Nephron progenitor cell (in vitro differentiated cells): ENCODE results near the gene DGUOK.
"Not testable (repeated sequence)": the region's sequence is repeated elsewhere in the genome, so short reads cannot be mapped to it uniquely, and the experiment has no call there.

ENCODE experiments used
- DNase-seq: peaks from one replicate; pipeline ENCODE4 v3.0.0; 2021
- H3K27ac Mint-ChIP-seq: 2 replicates; pipeline ENCODE4 v1.8.0; 2021; ENCODE audit warnings: mild to moderate bottlenecking, moderate library complexity, mixed read lengths
- H3K27me3 Mint-ChIP-seq: 2 replicates; pipeline ENCODE4 v1.8.0; 2021; ENCODE audit warnings: mild to moderate bottlenecking, low read depth, mixed read lengths; ENCODE audit not compliant: poor library complexity
- H3K36me3 Mint-ChIP-seq: 2 replicates; pipeline ENCODE4 v1.8.0; 2021; ENCODE audit warnings: low read depth, mixed read lengths
- H3K4me1 Mint-ChIP-seq: 2 replicates; pipeline ENCODE4 v1.8.0; 2021; ENCODE audit warnings: mixed read lengths
- H3K4me3 Mint-ChIP-seq: 2 replicates; pipeline ENCODE4 v1.8.0; 2021; ENCODE audit warnings: mild to moderate bottlenecking, moderate library complexity, mixed read lengths
- H3K9me3 Mint-ChIP-seq: 2 replicates; pipeline ENCODE4 v1.8.0; 2021; ENCODE audit warnings: mild to moderate bottlenecking, moderate library complexity, mixed read lengths
- CTCF ChIP-seq: fragments of 200-600 bp; sonication (generic); IDR thresholded peaks from 2 replicates; pipeline ENCODE4 v1.5.0; 2021; ENCODE audit warnings: antibody characterized with exemption

Gene DGUOK

DNA sequence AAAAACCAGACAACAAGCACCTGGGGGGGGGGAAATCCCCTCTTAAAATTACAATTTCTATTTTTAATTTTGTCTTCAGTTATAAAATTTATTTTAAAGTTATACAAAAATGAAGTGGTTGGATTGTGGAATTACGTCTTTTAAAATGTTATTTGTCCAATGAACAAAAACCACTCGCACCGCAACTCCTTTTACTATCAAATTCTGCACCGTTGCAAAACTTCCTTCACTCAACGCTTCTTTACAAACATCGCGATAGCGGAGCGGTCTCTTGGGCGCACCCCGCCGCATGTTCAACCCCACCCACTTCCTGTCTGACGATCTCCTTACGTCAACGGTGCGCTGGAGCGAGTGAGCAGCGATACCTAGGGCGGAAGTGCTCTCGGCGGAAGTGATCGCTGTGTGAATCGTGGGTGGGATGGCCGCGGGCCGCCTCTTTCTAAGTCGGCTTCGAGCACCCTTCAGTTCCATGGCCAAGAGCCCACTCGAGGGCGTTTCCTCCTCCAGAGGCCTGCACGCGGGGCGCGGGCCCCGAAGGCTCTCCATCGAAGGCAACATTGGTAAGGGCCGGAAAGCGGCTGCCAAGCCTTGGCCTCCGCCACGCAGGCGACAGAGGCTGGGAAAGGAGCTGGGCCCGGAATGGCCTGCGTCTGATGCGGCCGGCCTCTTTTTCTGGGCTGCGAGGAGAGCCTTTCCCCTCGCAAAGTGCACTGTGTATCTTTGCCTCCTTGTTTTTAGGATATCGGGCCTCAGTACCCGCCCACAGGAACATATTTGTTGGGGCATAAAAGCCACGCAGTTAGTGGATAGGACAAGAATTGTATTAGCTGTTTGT, at the start of gene DGUOK:
Gene DGUOK, plus strand, starts transcription at position 388 of the 835 bp plus-strand sequence. Its CDS starts 31 bp downstream, at position 419.
- Mint-ChIP-seq H3K4me3 (peak within 1 kb of the TSS; percentile 92), H3K36me3 (peaks cover 11% of the 10 kb centered on the region), H3K27ac (peak within 1 kb of the TSS; percentile 98), H3K4me1 (peaks cover 41% of the 10 kb centered on the region), H3K27me3 (peaks cover 35% of the 10 kb centered on the region), H3K9me3 (peaks cover 4% of the 10 kb centered on the region)
- no peak for TF ChIP-seq CTCF
- DNase-seq, result peak; percentile 91

GRCh38 chr2:73877071-73877802, 49.4 kb upstream of the DGUOK start:
- H3K36me3 Mint-ChIP-seq, result no peaks in the 10 kb centered on the region
- H3K4me1 Mint-ChIP-seq, result peaks cover 6% of the 10 kb centered on the region
- peak overlapping the region; percentile 29 for H3K27ac Mint-ChIP-seq
- peaks cover 27% of the 10 kb centered on the region for H3K27me3 Mint-ChIP-seq
- H3K4me3 Mint-ChIP-seq, result no peak overlapping the region
- no peak for TF ChIP-seq CTCF
- no peak for DNase-seq
- no peaks in the 10 kb centered on the region for H3K9me3 Mint-ChIP-seq

DNA sequence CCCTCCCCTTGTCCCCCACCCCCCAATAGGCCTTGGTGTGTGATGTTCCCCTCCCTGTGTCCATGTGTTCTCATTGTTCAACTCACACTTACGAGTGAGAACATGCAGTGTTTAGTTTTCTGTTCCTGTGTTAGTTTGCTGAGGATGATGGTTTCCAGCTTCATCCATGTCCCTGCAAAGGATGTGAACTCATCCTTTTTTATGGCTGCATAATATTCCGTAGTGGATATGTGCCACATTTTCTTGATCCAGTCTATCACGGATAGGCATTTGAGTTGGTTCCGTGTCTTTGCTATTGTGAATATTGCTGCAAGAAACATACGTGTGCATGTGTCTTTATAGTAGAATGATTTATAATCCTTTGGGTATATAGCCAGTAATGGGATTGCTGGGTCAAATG, 48.7 kb upstream of the DGUOK start:
- not testable (repeated sequence) for H3K36me3 Mint-ChIP-seq, DNase-seq, H3K9me3 Mint-ChIP-seq, H3K4me3 Mint-ChIP-seq, H3K27ac Mint-ChIP-seq, H3K4me1 Mint-ChIP-seq
- H3K27me3 Mint-ChIP-seq, result peaks cover 34% of the 10 kb centered on the region

GRCh38 chr2:73885406-73885805, 41.3 kb upstream of the DGUOK start:
- Mint-ChIP-seq H3K27ac (no peak overlapping the region), H3K4me3 (no peak overlapping the region), H3K9me3 (no peaks in the 10 kb centered on the region), H3K27me3 (peaks cover 37% of the 10 kb centered on the region), H3K36me3 (no peaks in the 10 kb centered on the region), H3K4me1 (no peaks in the 10 kb centered on the region)
- no peak for TF ChIP-seq CTCF
- no peak for DNase-seq

DNA sequence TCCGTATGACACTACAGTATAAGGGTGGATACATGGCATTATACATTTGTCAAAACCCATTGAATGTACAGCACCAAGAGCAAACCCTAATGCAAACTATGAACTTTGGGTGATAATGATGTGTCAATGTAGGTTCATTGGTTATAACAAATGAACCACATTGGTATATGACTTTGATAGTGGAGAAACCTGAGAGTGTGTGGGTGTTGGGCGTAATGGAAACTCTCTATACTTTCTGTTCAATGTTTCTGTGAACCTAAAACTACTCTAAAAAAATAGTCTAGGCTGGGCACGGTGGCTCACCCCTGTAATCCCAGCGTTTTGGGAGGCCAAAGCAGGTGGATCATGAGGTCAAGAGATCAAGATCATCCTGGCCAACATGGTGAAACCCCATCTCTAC, 40.3 kb upstream of the DGUOK start:
- peaks cover 31% of the 10 kb centered on the region for H3K27me3 Mint-ChIP-seq
- H3K4me3 Mint-ChIP-seq, result no peak overlapping the region
- no peaks in the 10 kb centered on the region for H3K9me3 Mint-ChIP-seq
- H3K27ac Mint-ChIP-seq, result no peak overlapping the region
- no peaks in the 10 kb centered on the region for H3K4me1 Mint-ChIP-seq
- no peaks in the 10 kb centered on the region for H3K36me3 Mint-ChIP-seq
- DNase-seq, result no peak
- TF ChIP-seq CTCF, result no peak

DNA sequence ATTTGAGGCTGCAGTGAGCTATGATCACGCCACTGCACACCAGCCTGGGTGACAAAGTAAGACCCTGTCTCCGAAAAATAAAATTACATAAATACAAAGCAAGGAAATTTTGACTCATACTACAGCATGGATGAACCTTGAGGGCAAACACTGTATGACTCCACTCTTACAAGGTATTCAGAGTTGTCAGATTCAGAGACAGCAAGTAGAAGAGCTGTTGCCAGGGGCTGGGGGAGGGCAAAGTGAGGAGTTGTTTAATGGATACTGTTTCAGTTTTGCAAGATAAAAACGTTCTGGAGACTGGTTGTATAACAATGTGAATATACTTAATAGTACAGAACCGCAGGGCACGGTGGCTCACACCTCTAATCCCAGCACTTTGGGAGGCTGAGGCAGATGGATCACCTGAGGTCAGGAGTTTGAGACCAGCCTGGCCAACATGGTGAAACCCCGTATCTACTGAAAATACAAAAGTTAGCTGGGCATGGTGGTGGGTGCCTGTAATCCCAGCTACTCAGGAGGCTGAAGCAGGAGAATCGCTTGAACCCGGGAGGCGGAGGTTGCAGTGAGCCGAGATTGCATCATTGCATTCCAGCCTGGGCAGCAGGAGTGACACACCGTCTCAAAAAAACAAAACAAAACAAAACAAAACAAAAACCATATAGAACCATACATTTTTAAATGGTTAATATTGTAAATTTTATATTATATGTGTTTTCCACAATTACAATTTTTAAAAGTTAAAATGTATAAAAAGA, 38.9 kb upstream of the DGUOK start:
- H3K4me3 Mint-ChIP-seq, DNase-seq, H3K4me1 Mint-ChIP-seq, H3K36me3 Mint-ChIP-seq, H3K27ac Mint-ChIP-seq, H3K9me3 Mint-ChIP-seq: not testable (repeated sequence)
- peaks cover 32% of the 10 kb centered on the region for H3K27me3 Mint-ChIP-seq
